Liver (tissue), 3 donors: ENCODE measurements around the gene CXCL17.

Source experiments
- CTCF ChIP-seq: fragments of 150-350 bp; IDR thresholded peaks from 2 replicates; pipeline ENCODE4 v1.5.1; 2017; ENCODE audit warnings: improper control_type of control experiment, low read depth, low read length; ENCODE audit not compliant: missing input control
- FOXA1 ChIP-seq: IDR thresholded peaks from 2 replicates; pipeline ENCODE4 v1.6.1; 2016; ENCODE audit warnings: antibody characterized with exemption
- GABPA ChIP-seq, 2 donors: IDR thresholded peaks in 1 of 2; conservative IDR thresholded peaks in 1 of 2; 2 replicates each; pipeline ENCODE4 v1.6.1; 2016; ENCODE audit warnings: antibody characterized with exemption in 2 of 2, mild to moderate bottlenecking in 1 of 2, moderate library complexity in 1 of 2
- MAX ChIP-seq: IDR thresholded peaks from 2 replicates; pipeline ENCODE4 v1.6.1; 2016; ENCODE audit warnings: antibody characterized with exemption
- RAD21 ChIP-seq, 2 donors: IDR thresholded peaks; 2 replicates each; pipeline ENCODE4 v1.6.1; 2016; ENCODE audit warnings: antibody characterized with exemption in 2 of 2, mild to moderate bottlenecking in 2 of 2
- REST ChIP-seq: IDR thresholded peaks from 2 replicates; pipeline ENCODE4 v1.6.1; 2016; ENCODE audit warnings: antibody characterized with exemption, mild to moderate bottlenecking
- RXRA ChIP-seq, 2 donors: IDR thresholded peaks; 2 replicates each; pipeline ENCODE4 v1.6.1; 2017 to 2018; ENCODE audit warnings: antibody characterized with exemption in 2 of 2, mild to moderate bottlenecking in 1 of 2
- donor health status: healthy.
- donor health status: healthy.

- TF ChIP-seq CTCF (no peak), RAD21 (IDR thresholded peaks at IDR 0.05) (no peak), RXRA (IDR thresholded peaks at IDR 0.05) (no peak), REST (no peak), GABPA (IDR thresholded peaks at IDR 0.05 in 1 of 2, conservative IDR thresholded peaks at IDR 0.05 in 1 of 2) (no peak), MAX (no peak), FOXA1 (no peak)
Observed at GRCh38 chr19:42435316-42435715, 7.4 kb downstream of the CXCL17 start.
